Prostate gland (tissue), 2 donors: ENCODE data around the gene EIF4ENIF1. TPM values are rescaled to one million over a fixed set of nuclear protein-coding genes. Genes with fewer than 3 reads are reported as not detected.
"Not testable (repeated sequence)": the region's sequence is repeated elsewhere in the genome, so short reads cannot be mapped to it uniquely, and the experiment has no call there.

ENCODE experiments used
- DNase-seq: peaks from one replicate; pipeline ENCODE4 v3.0.0-alpha.2; 2019; ENCODE audit warnings: low spot score
- H3K27ac ChIP-seq, 2 donors: fragments of 200-600 bp; sonication (generic); 2 replicates each; pipeline ENCODE4 v1.5.1; 2017 to 2019
- H3K27me3 ChIP-seq: fragments of 200-600 bp; sonication (generic); replicated peaks from 2 replicates; pipeline ENCODE4 v1.5.1; 2019; ENCODE audit not compliant: insufficient read depth
- H3K36me3 ChIP-seq, 2 donors: fragments of 200-600 bp; sonication (generic); 1 replicate in 1 of 2; 2 replicates in 1 of 2; pipeline versions ENCODE4 v1.5.1 to v1.8.1; 2017 to 2019
- H3K4me1 ChIP-seq: fragments of 200-600 bp; sonication (generic); replicated peaks from 2 replicates; pipeline ENCODE4 v1.5.1; 2019
- H3K4me3 ChIP-seq, 2 donors: fragments of 200-600 bp; sonication (generic); 2 replicates each; pipeline ENCODE4 v1.5.1; 2017 to 2019
- H3K9me3 ChIP-seq: fragments of 200-600 bp; sonication (generic); 2 replicates; pipeline ENCODE4 v1.5.1; 2017
- CTCF ChIP-seq, 4 experiments: fragments of 200-600 bp in 2 of 4; fragments of 450-650 bp in 2 of 4; sonication (generic) in 2 of 4; IDR thresholded peaks; 1 replicate in 3 of 4; 2 replicates in 1 of 4; pipeline ENCODE4 v1.5.1; 2016 to 2019; ENCODE audit warnings: antibody characterized with exemption in 4 of 4, mild to moderate bottlenecking in 2 of 4, moderate library complexity in 2 of 4
- POLR2A ChIP-seq: fragments of 450-650 bp; IDR thresholded peaks from one replicate; pipeline ENCODE4 v1.6.1; 2016; ENCODE audit warnings: antibody characterized with exemption, mild to moderate bottlenecking
- POLR2AphosphoS5 ChIP-seq: sonication (generic); formaldehyde crosslinking; IDR thresholded peaks from one replicate; pipeline ENCODE4 v1.6.1; 2017; ENCODE audit warnings: antibody characterized with exemption
- WGBS: methylation state at CpG from one replicate; pipeline ENCODE4 v1.1.5; 2018; 5-methylcytosine and 5-hydroxymethylcytosine counted together
- intact Hi-C: fragments of 100-400 bp; cut with DNase I; formaldehyde crosslinking; loops from one replicate; pipeline ENCODE4 v1.14.2; 2022
- total RNA-seq, 2 donors: library from RNA; depleted of rRNA; stranded (reverse); fragments of >200 nt; gene quantifications; one replicate each; pipeline ENCODE4 v1.1.0, GENCODE V29; 2016

EIF4ENIF1 gene
- total RNA-seq, 2 donors from 2014 or later = 11.9 to 38.1 TPM

GRCh38 chr22:31436132-31436531 is 53.5 kb downstream of the EIF4ENIF1 start:
- no peaks in the 10 kb centered on the region for H3K9me3 ChIP-seq
- peaks cover 0 to 22% of the 10 kb centered on the region in 2 donors for H3K36me3 ChIP-seq
- 18% methylated on average over 3 of the region's 3 CpGs for WGBS
- H3K27me3 ChIP-seq = no peaks in the 10 kb centered on the region
- peak; percentile 20 for DNase-seq
- intact Hi-C loops = no loop called here
- no peaks in the 10 kb centered on the region for H3K4me1 ChIP-seq
- TF ChIP-seq POLR2AphosphoS5 (peak; percentile 27), POLR2A (no peak)
- peak overlapping the region in 1 of 2 donors; percentile 31 for H3K27ac ChIP-seq
- no peak overlapping the region for H3K4me3 ChIP-seq

- no peak for DNase-seq
Measured at GRCh38 chr22:31431950-31432349, 57.7 kb downstream of the EIF4ENIF1 start.

GRCh38 chr22:31425331-31426050 is 64.2 kb downstream of the EIF4ENIF1 start:
- no peak for TF ChIP-seq POLR2AphosphoS5
- TF ChIP-seq CTCF (IDR thresholded peaks at IDR 0.05) = no peak
- no peak for TF ChIP-seq POLR2A
- H3K36me3 ChIP-seq = peaks cover 17 to 24% of the 10 kb centered on the region in 2 donors
- no peaks in the 10 kb centered on the region for H3K27me3 ChIP-seq
- no peak for DNase-seq
- intact Hi-C loops = no loop called here
- no peaks in the 10 kb centered on the region for H3K9me3 ChIP-seq
- H3K4me3 ChIP-seq = no peak overlapping the region
- WGBS = 95% methylated on average over 9 of the region's 9 CpGs
- no peak overlapping the region for H3K27ac ChIP-seq
- no peaks in the 10 kb centered on the region for H3K4me1 ChIP-seq

More at GRCh38 chr22:31431950-31432349, 57.7 kb downstream of the EIF4ENIF1 start:
- 93% methylated on average over 5 of the region's 5 CpGs for WGBS
- Histone ChIP-seq H3K27me3 (no peaks in the 10 kb centered on the region), H3K27ac (no peak overlapping the region), H3K4me3 (no peak overlapping the region), H3K9me3 (no peaks in the 10 kb centered on the region), H3K4me1 (no peaks in the 10 kb centered on the region), H3K36me3 (peaks cover 5 to 27% of the 10 kb centered on the region in 2 donors)
- no peak for TF ChIP-seq POLR2AphosphoS5
- no peak for TF ChIP-seq CTCF (IDR thresholded peaks at IDR 0.05)
- no peak for TF ChIP-seq POLR2A
- intact Hi-C loops = no loop called here

- H3K4me3 ChIP-seq, DNase-seq, H3K36me3 ChIP-seq, H3K9me3 ChIP-seq, H3K27me3 ChIP-seq, H3K4me1 ChIP-seq, intact Hi-C loops, H3K27ac ChIP-seq: not testable (repeated sequence)
- 98% methylated on average over 2 of the region's 2 CpGs for WGBS
Measured at GRCh38 chr22:31402350-31402749, 87.3 kb downstream of the EIF4ENIF1 start.

GRCh38 chr22:31400023-31400397 is 89.6 kb downstream of the EIF4ENIF1 start:
- Histone ChIP-seq H3K27ac (peak overlapping the region; percentile 75 to 80), H3K36me3 (peaks cover 0 to 3% of the 10 kb centered on the region in 2 donors), H3K27me3 (no peaks in the 10 kb centered on the region), H3K4me1 (peaks cover 2% of the 10 kb centered on the region), H3K4me3 (peak overlapping the region; percentile 64 to 75), H3K9me3 (no peaks in the 10 kb centered on the region)
- WGBS = 2% methylated on average over 11 of the region's 11 CpGs
- DNase-seq = no peak
- intact Hi-C loops = no loop called here
- TF ChIP-seq POLR2A (no peak), CTCF (IDR thresholded peaks at IDR 0.05) (no peak), POLR2AphosphoS5 (no peak)
